ENCODE measurements around the gene RPL7A. TPM values are rescaled to one million over a fixed set of nuclear protein-coding genes. Genes with fewer than 3 reads are reported as not detected.

The RPL7A gene
- total and polyA plus RNA-seq, 2 of the 13 experiments (the other 11 are each of a cell fraction or from before 2014, with no cell fraction given): 2,401 to 2,938 TPM

GRCh38 chr9:133335924-133336811 is 11.8 kb upstream of the RPL7A start, which contains the start of gene SURF6 (continued):
- TF ChIP-seq ZNF672 (CRISPR knock-in tag; IDR thresholded peaks at IDR 0.05) (peak; percentile 55; the same call in 1 of the 2 replicates), HCFC1 (IDR thresholded peaks at IDR 0.05; ENCODE audit: low read depth, low read length) (peak; percentile 76), KLF11 (CRISPR knock-in tag; IDR thresholded peaks at IDR 0.05) (0 out of 2 replicates have a peak, but pooled peaks have one; percentile 69), KMT2A (CRISPR knock-in tag; IDR thresholded peaks at IDR 0.05) (peak; percentile 95), RBM39 (IDR thresholded peaks at IDR 0.05; ENCODE audit: low read depth, low read length, poor library complexity, severe bottlenecking) (peak; percentile 97), KIAA2018 (CRISPR knock-in tag; IDR thresholded peaks at IDR 0.05; ENCODE audit: borderline replicate concordance) (no peak), ZNF557 (CRISPR knock-in tag; IDR thresholded peaks at IDR 0.05) (no peak), TOE1 (CRISPR knock-in tag; IDR thresholded peaks at IDR 0.05) (peak; percentile 53; the same call in 1 of the 2 replicates), NPAS2 (CRISPR knock-in tag; IDR thresholded peaks at IDR 0.05; ENCODE audit: borderline replicate concordance) (no peak), CSRNP1 (CRISPR knock-in tag; IDR thresholded peaks at IDR 0.05) (peak; percentile 93), ZNF205 (CRISPR knock-in tag; IDR thresholded peaks at IDR 0.05) (peak; percentile 91), RXRA (CRISPR knock-in tag; IDR thresholded peaks at IDR 0.05) (peak; percentile 86)
- TF ChIP-seq, protein P1, sequence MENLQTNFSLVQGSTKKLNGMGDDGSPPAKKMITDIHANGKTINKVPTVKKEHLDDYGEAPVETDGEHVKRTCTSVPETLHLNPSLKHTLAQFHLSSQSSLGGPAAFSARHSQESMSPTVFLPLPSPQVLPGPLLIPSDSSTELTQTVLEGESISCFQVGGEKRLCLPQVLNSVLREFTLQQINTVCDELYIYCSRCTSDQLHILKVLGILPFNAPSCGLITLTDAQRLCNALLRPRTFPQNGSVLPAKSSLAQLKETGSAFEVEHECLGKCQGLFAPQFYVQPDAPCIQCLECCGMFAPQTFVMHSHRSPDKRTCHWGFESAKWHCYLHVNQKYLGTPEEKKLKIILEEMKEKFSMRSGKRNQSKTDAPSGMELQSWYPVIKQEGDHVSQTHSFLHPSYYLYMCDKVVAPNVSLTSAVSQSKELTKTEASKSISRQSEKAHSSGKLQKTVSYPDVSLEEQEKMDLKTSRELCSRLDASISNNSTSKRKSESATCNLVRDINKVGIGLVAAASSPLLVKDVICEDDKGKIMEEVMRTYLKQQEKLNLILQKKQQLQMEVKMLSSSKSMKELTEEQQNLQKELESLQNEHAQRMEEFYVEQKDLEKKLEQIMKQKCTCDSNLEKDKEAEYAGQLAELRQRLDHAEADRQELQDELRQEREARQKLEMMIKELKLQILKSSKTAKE (CRISPR knock-in tag; IDR thresholded peaks at IDR 0.05; ENCODE audit: borderline replicate concordance): peak; percentile 41; the same call in 1 of the 2 replicates
- TF ChIP-seq, protein P2, sequence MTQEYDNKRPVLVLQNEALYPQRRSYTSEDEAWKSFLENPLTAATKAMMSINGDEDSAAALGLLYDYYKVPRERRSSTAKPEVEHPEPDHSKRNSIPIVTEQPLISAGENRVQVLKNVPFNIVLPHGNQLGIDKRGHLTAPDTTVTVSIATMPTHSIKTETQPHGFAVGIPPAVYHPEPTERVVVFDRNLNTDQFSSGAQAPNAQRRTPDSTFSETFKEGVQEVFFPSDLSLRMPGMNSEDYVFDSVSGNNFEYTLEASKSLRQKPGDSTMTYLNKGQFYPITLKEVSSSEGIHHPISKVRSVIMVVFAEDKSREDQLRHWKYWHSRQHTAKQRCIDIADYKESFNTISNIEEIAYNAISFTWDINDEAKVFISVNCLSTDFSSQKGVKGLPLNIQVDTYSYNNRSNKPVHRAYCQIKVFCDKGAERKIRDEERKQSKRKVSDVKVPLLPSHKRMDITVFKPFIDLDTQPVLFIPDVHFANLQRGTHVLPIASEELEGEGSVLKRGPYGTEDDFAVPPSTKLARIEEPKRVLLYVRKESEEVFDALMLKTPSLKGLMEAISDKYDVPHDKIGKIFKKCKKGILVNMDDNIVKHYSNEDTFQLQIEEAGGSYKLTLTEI (CRISPR knock-in tag; conservative IDR thresholded peaks at IDR 0.05): no peak

Data from HepG2 (cell line).